GM23338 (cell line): Measurements from ENCODE around the gene NHLH1. TPM values are rescaled to one million over a fixed set of nuclear protein-coding genes. Genes with fewer than 3 reads are reported as not detected.

ENCODE experiments used
- ATAC-seq: fragments of 200-7000 bp; cut with Tn5 transposase; 3 replicates; pipeline ENCODE4 v1.9.1; 2020
- DNase-seq: peaks from one replicate; pipeline ENCODE4 v3.0.0-alpha.2; 2015; ENCODE audit warnings: low spot score
- H2AFZ ChIP-seq: fragments of 200-600 bp; sonication (generic); 2 replicates; pipeline ENCODE4 v1.8.0; 2016; ENCODE audit warnings: antibody characterized with exemption, mild to moderate bottlenecking, moderate library complexity
- H3F3A ChIP-seq: fragments of 200-600 bp; sonication (generic); replicated peaks from 2 replicates; pipeline ENCODE4 v1.8.0; 2017; ENCODE audit warnings: antibody characterized with exemption, mixed run types, low read depth
- H3K27ac ChIP-seq: fragments of 200-600 bp; sonication (generic); 2 replicates; pipeline ENCODE4 v1.6.1; 2016; ENCODE audit warnings: low read depth
- H3K27me3 ChIP-seq: fragments of 200-600 bp; sonication (generic); 2 replicates; pipeline ENCODE4 v1.8.0; 2016; ENCODE audit warnings: mild to moderate bottlenecking, mixed run types, moderate library complexity; ENCODE audit not compliant: insufficient read depth
- H3K36me3 ChIP-seq: fragments of 200-600 bp; sonication (generic); 2 replicates; pipeline ENCODE4 v1.8.0; 2016; ENCODE audit warnings: mild to moderate bottlenecking; ENCODE audit not compliant: insufficient read depth
- H3K4me1 ChIP-seq: fragments of 200-600 bp; sonication (generic); 2 replicates; pipeline ENCODE4 v1.8.0; 2016; ENCODE audit warnings: mild to moderate bottlenecking, moderate library complexity; ENCODE audit not compliant: insufficient read depth
- H3K4me2 ChIP-seq: fragments of 200-600 bp; sonication (generic); 2 replicates; pipeline ENCODE4 v1.7.1; 2017; ENCODE audit warnings: mixed run types
- H3K4me3 ChIP-seq: fragments of 200-600 bp; sonication (generic); 2 replicates; pipeline ENCODE4 v1.6.1; 2016; ENCODE audit warnings: mixed run types
- H3K79me2 ChIP-seq: fragments of 200-600 bp; sonication (generic); replicated peaks from 2 replicates; pipeline ENCODE4 v1.8.0; 2017; ENCODE audit warnings: mild to moderate bottlenecking; ENCODE audit not compliant: insufficient read depth
- H3K9me2 ChIP-seq: fragments of 200-600 bp; sonication (generic); 2 replicates; pipeline ENCODE4 v1.8.0; 2017; ENCODE audit not compliant: insufficient read depth
- H4K20me1 ChIP-seq: fragments of 200-600 bp; sonication (generic); replicated peaks from 2 replicates; pipeline ENCODE4 v1.8.0; 2017; ENCODE audit warnings: mild to moderate bottlenecking; ENCODE audit not compliant: insufficient read depth
- H3K27ac Mint-ChIP-seq: 2 replicates; pipeline ENCODE4 v1.8.0; 2020; ENCODE audit warnings: inconsistent platforms, mild to moderate bottlenecking, moderate library complexity, mixed read lengths
- H3K27me3 Mint-ChIP-seq: 3 replicates; pipeline ENCODE4 v1.8.0; 2022; ENCODE audit warnings: low read depth, mild to moderate bottlenecking, moderate library complexity, mixed read lengths, inconsistent platforms; ENCODE audit not compliant: insufficient read depth, poor library complexity
- H3K36me3 Mint-ChIP-seq: 3 replicates; pipeline ENCODE4 v1.8.0; 2021; ENCODE audit warnings: low read depth, mild to moderate bottlenecking, inconsistent platforms, moderate library complexity, mixed read lengths
- H3K4me1 Mint-ChIP-seq: 3 replicates; pipeline ENCODE4 v1.8.0; 2020; ENCODE audit warnings: mild to moderate bottlenecking, inconsistent platforms, mixed read lengths
- H3K4me3 Mint-ChIP-seq: 3 replicates; pipeline ENCODE4 v1.8.0; 2021; ENCODE audit warnings: moderate library complexity, mild to moderate bottlenecking, inconsistent platforms, mixed read lengths
- H3K9me3 Mint-ChIP-seq: 3 replicates; pipeline ENCODE4 v1.8.0; 2020; ENCODE audit warnings: moderate library complexity, mild to moderate bottlenecking, inconsistent platforms, mixed read lengths
- CTCF ChIP-seq, 2 experiments: fragments of 200-600 bp in 1 of 2; sonication (generic) in 1 of 2; conservative IDR thresholded peaks; 2 replicates each; pipeline versions ENCODE4 v1.5.1 to v1.6.1; 2016 to 2017; ENCODE audit warnings: antibody characterized with exemption in 2 of 2, low read depth in 2 of 2, mild to moderate bottlenecking in 2 of 2, moderate library complexity in 1 of 2
- EZH2 ChIP-seq: fragments of 200-600 bp; sonication (generic); IDR thresholded peaks from one replicate; pipeline ENCODE4 v1.8.0; 2017; ENCODE audit warnings: antibody characterized with exemption, mild to moderate bottlenecking, low read depth; ENCODE audit not compliant: unreplicated experiment
- EZH2phosphoT487 ChIP-seq: fragments of 200-600 bp; sonication (generic); IDR thresholded peaks from one replicate; pipeline ENCODE4 v1.8.1; 2018; ENCODE audit warnings: antibody characterized with exemption; ENCODE audit not compliant: unreplicated experiment
- JUNB ChIP-seq: IDR thresholded peaks from one replicate; pipeline ENCODE4 v1.6.1; 2016; ENCODE audit warnings: antibody characterized with exemption; ENCODE audit not compliant: unreplicated experiment
- NANOG ChIP-seq: IDR thresholded peaks from 2 replicates; pipeline ENCODE4 v1.6.1; 2016; ENCODE audit warnings: antibody characterized with exemption, borderline replicate concordance
- POLR2AphosphoS5 ChIP-seq: IDR thresholded peaks from 2 replicates; pipeline ENCODE4 v1.6.1; 2016; ENCODE audit warnings: antibody characterized with exemption, low read depth
- ZNF114 ChIP-seq: fragments of 250-450 bp; sonication (Bioruptor Pico); IDR thresholded peaks from 2 replicates; pipeline ENCODE4 v1.5.0; 2020; ENCODE audit warnings: mild to moderate bottlenecking, moderate library complexity
- ZNF331 ChIP-seq: fragments of 250-450 bp; sonication (Bioruptor Pico); IDR thresholded peaks from 2 replicates; pipeline ENCODE4 v1.5.0; 2020; ENCODE audit warnings: low read depth, mild to moderate bottlenecking, moderate library complexity
- polyA plus RNA-seq: library from polyadenylated mRNA; unstranded; fragments of >200 nt; fragmentation: Nextera tagmentation; extraction: Ambion mirVana; gene quantifications from 2 replicates; pipeline ENCODE4 v1.2.1, GENCODE V29; 2016
- total RNA-seq: library from RNA; depleted of rRNA; stranded (reverse); fragments of >200 nt; shearing (Covaris generic); gene quantifications from 2 replicates; pipeline ENCODE4 v1.2.3, GENCODE V29; 2014
- TF ChIP-seq, protein P1 (sequence below): IDR thresholded peaks from one replicate; pipeline ENCODE4 v1.6.1; 2018; ENCODE audit warnings: antibody characterized with exemption; ENCODE audit not compliant: unreplicated experiment
- TF ChIP-seq, protein P2 (sequence below): IDR thresholded peaks from 2 replicates; pipeline ENCODE4 v1.6.1; 2016; ENCODE audit warnings: antibody characterized with exemption

Gene NHLH1
- total and polyA plus RNA-seq, 2 experiments from 2014 or later: 0.69 to 0.89 TPM

- H3F3A ChIP-seq: peaks cover 3% of the 10 kb centered on the region; the same call in 1 of the 2 replicates
- ATAC-seq: no peak
- peaks cover 43% of the 10 kb centered on the region for H3K79me2 ChIP-seq
- H3K9me3 Mint-ChIP-seq: no peaks in the 10 kb centered on the region
- H3K4me3 Mint-ChIP-seq: no peak overlapping the region
- no peak overlapping the region for H3K27ac ChIP-seq
- no peak overlapping the region for H2AFZ ChIP-seq
- H3K27ac Mint-ChIP-seq: no peak overlapping the region
- H4K20me1 ChIP-seq: peaks cover 10% of the 10 kb centered on the region
- no peak overlapping the region for H3K4me3 ChIP-seq
- H3K9me2 ChIP-seq: no peaks in the 10 kb centered on the region
- TF ChIP-seq, protein P1, sequence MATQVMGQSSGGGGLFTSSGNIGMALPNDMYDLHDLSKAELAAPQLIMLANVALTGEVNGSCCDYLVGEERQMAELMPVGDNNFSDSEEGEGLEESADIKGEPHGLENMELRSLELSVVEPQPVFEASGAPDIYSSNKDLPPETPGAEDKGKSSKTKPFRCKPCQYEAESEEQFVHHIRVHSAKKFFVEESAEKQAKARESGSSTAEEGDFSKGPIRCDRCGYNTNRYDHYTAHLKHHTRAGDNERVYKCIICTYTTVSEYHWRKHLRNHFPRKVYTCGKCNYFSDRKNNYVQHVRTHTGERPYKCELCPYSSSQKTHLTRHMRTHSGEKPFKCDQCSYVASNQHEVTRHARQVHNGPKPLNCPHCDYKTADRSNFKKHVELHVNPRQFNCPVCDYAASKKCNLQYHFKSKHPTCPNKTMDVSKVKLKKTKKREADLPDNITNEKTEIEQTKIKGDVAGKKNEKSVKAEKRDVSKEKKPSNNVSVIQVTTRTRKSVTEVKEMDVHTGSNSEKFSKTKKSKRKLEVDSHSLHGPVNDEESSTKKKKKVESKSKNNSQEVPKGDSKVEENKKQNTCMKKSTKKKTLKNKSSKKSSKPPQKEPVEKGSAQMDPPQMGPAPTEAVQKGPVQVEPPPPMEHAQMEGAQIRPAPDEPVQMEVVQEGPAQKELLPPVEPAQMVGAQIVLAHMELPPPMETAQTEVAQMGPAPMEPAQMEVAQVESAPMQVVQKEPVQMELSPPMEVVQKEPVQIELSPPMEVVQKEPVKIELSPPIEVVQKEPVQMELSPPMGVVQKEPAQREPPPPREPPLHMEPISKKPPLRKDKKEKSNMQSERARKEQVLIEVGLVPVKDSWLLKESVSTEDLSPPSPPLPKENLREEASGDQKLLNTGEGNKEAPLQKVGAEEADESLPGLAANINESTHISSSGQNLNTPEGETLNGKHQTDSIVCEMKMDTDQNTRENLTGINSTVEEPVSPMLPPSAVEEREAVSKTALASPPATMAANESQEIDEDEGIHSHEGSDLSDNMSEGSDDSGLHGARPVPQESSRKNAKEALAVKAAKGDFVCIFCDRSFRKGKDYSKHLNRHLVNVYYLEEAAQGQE: no peak
- TF ChIP-seq EZH2phosphoT487 (no peak), CTCF (conservative IDR thresholded peaks at IDR 0.05; ENCODE audit: low read depth in 2 of 2) (no peak), NANOG (no peak), JUNB (no peak), ZNF114 (CRISPR knock-in tag) (no peak), EZH2 (no peak)
- TF ChIP-seq, protein P2, sequence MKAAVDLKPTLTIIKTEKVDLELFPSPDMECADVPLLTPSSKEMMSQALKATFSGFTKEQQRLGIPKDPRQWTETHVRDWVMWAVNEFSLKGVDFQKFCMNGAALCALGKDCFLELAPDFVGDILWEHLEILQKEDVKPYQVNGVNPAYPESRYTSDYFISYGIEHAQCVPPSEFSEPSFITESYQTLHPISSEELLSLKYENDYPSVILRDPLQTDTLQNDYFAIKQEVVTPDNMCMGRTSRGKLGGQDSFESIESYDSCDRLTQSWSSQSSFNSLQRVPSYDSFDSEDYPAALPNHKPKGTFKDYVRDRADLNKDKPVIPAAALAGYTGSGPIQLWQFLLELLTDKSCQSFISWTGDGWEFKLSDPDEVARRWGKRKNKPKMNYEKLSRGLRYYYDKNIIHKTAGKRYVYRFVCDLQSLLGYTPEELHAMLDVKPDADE: no peak
- DNase-seq: no peak
- peaks cover 7% of the 10 kb centered on the region for H3K4me1 Mint-ChIP-seq
- H3K27me3 ChIP-seq: no peaks in the 10 kb centered on the region
- peaks cover 9% of the 10 kb centered on the region for H3K36me3 ChIP-seq
- peaks cover 16% of the 10 kb centered on the region for H3K4me1 ChIP-seq
- peaks cover 28% of the 10 kb centered on the region for H3K36me3 Mint-ChIP-seq
- H3K4me2 ChIP-seq: no peak overlapping the region
- H3K27me3 Mint-ChIP-seq: peaks cover 2% of the 10 kb centered on the region
Observed at GRCh38 chr1:160346463-160346862, 20.4 kb upstream of the NHLH1 start.

- H3K36me3 Mint-ChIP-seq: peaks cover 33% of the 10 kb centered on the region
- TF ChIP-seq JUNB (no peak), POLR2AphosphoS5 (no peak), ZNF114 (CRISPR knock-in tag) (no peak), ZNF331 (CRISPR knock-in tag) (no peak)
Observed at GRCh38 chr1:160346958-160347357, 19.9 kb upstream of the NHLH1 start.

More at GRCh38 chr1:160346958-160347357, 19.9 kb upstream of the NHLH1 start:
- Mint-ChIP-seq H3K9me3 (no peaks in the 10 kb centered on the region), H3K27me3 (peaks cover 2% of the 10 kb centered on the region), H3K27ac (no peak overlapping the region), H3K4me1 (peaks cover 6% of the 10 kb centered on the region), H3K4me3 (no peak overlapping the region)
- no peaks in the 10 kb centered on the region for H3K27me3 ChIP-seq
- no peak overlapping the region for H3K4me2 ChIP-seq
- H3K27ac ChIP-seq: no peak overlapping the region
- H3K36me3 ChIP-seq: peaks cover 9% of the 10 kb centered on the region
- DNase-seq: no peak
- H3K4me1 ChIP-seq: peaks cover 11% of the 10 kb centered on the region
- peaks cover 3% of the 10 kb centered on the region; the same call in 1 of the 2 replicates for H3F3A ChIP-seq
- no peak overlapping the region for H3K4me3 ChIP-seq
- no peak for ATAC-seq
- peaks cover 7% of the 10 kb centered on the region for H4K20me1 ChIP-seq
- no peak overlapping the region for H2AFZ ChIP-seq
- H3K79me2 ChIP-seq: peaks cover 38% of the 10 kb centered on the region
- H3K9me2 ChIP-seq: no peaks in the 10 kb centered on the region
